Neural progenitor cell (in vitro differentiated cells): Measurements from ENCODE around the gene MEGF10.

Experiments used
- CTCF ChIP-seq: fragments of 200-600 bp; sonication (generic); IDR thresholded peaks from 2 replicates; pipeline ENCODE4 v1.5.1; 2017; ENCODE audit warnings: antibody characterized with exemption, mild to moderate bottlenecking
- EZH2phosphoT487 ChIP-seq: fragments of 200-600 bp; sonication (generic); IDR thresholded peaks from 2 replicates; pipeline ENCODE4 v1.6.1; 2017; ENCODE audit warnings: antibody characterized with exemption

DNA sequence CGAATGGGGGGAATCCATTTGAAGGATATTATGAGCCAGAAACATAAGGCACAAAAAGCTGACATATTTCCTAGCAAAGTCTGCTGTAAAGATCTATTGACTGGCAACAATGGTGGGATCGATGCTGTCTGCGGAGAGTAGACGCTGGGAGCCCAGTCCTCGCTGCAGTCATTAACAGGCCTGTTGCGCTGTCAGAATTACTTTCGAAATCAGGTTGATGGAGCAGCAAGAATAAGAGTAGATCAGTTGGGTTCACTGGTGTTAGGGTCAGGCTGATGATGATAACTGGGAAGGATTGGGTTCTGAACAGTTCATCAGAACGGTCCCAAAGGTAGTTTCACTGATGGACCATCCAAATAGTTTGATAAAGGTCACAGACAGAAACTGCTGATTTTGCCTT, 87.1 kb downstream of the MEGF10 start:
- TF ChIP-seq EZH2phosphoT487 (no peak), CTCF (no peak)
